ENCODE data around the gene CAP2.
"Not testable (repeated sequence)": the region's sequence is repeated elsewhere in the genome, so short reads cannot be mapped to it uniquely, and the experiment has no call there.

Gene CAP2

GRCh38 chr6:17585766-17586490 lies 192.5 kb downstream of the CAP2 start:
- DNase-seq: no peak

GRCh38 chr6:17586623-17587022 lies 193.2 kb downstream of the CAP2 start:
- not testable (repeated sequence) for DNase-seq

- DNase-seq: no peak
Measured at GRCh38 chr6:17588011-17588410, 194.6 kb downstream of the CAP2 start.

GRCh38 chr6:17589406-17590096 lies 196.2 kb downstream of the CAP2 start:
- DNase-seq: peak; percentile 86

- DNase-seq: no peak
Measured at GRCh38 chr6:17591287-17591686, 197.9 kb downstream of the CAP2 start.

- no peak for DNase-seq
Measured at GRCh38 chr6:17593246-17593645, 199.9 kb downstream of the CAP2 start.

GRCh38 chr6:17596085-17596484 lies 202.7 kb downstream of the CAP2 start:
- no peak for DNase-seq

GRCh38 chr6:17599877-17600526 lies 206.6 kb downstream of the CAP2 start, which contains the start of gene FAM8A1:
FAM8A1 (plus strand) TSS chr6:17600302; CDS start chr6:17600410, 108 bp downstream.
- peak; percentile 90 for DNase-seq

- peak; percentile 28 for DNase-seq
Measured at GRCh38 chr6:17600527-17601385, 207.4 kb downstream of the CAP2 start.

GRCh38 chr6:17601386-17601703 lies 207.9 kb downstream of the CAP2 start:
- no peak for DNase-seq

GRCh38 chr6:17602888-17603287 lies 209.5 kb downstream of the CAP2 start:
- no peak for DNase-seq

- no peak for DNase-seq
Measured at GRCh38 chr6:17606606-17607005, 213.2 kb downstream of the CAP2 start.
